SH-SY5Y (cell line): Measurements from ENCODE around the gene SIK1.
"Not testable (repeated sequence)": the region's sequence is repeated elsewhere in the genome, so short reads cannot be mapped to it uniquely, and the experiment has no call there.

Experiments used
- GATA2 ChIP-seq: IDR thresholded peaks from 2 replicates; pipeline ENCODE4 v1.6.1; 2011; ENCODE audit warnings: mild to moderate bottlenecking, low read depth, low read length
- GATA3 ChIP-seq: IDR thresholded peaks from 2 replicates; pipeline ENCODE4 v1.6.1; 2011; ENCODE audit warnings: low read depth, mild to moderate bottlenecking, low read length, moderate library complexity

GRCh38 chr21:43426404-43427241, at the start of gene SIK1:
- TF ChIP-seq GATA2, GATA3: not testable (repeated sequence)
